GM23248 (cell line): Measurements from ENCODE around the gene FBXW9.

Experiments
- EZH2 ChIP-seq: fragments of 200-600 bp; sonication (generic); IDR thresholded peaks from 2 replicates; pipeline ENCODE4 v1.6.1; 2018; ENCODE audit warnings: antibody characterized with exemption, mild to moderate bottlenecking; ENCODE audit not compliant: insufficient read depth, poor library complexity, severe bottlenecking
- EZH2phosphoT487 ChIP-seq: fragments of 200-600 bp; sonication (generic); IDR thresholded peaks from 2 replicates; pipeline ENCODE4 v1.6.1; 2018; ENCODE audit warnings: antibody characterized with exemption, moderate library complexity, mild to moderate bottlenecking, low read depth; ENCODE audit not compliant: insufficient read depth

- no peak for TF ChIP-seq EZH2
- TF ChIP-seq EZH2phosphoT487: no peak
These were observed 12.2 kb upstream of the FBXW9 start for GRCh38 chr19:12708641-12709040.
